Measurements from ENCODE around the gene WDR43.

GRCh38 chr2:28970464-28971160 lies 76.1 kb downstream of the WDR43 start:
- TF ChIP-seq FOXA1 (IDR thresholded peaks at IDR 0.05) (no peak), SP1 (IDR thresholded peaks at IDR 0.05) (no peak), TARDBP (IDR thresholded peaks at IDR 0.05) (no peak), FOXM1 (IDR thresholded peaks at IDR 0.05; ENCODE audit: borderline replicate concordance) (no peak), CTBP1 (IDR thresholded peaks at IDR 0.05; ENCODE audit: borderline replicate concordance) (no peak), NFRKB (IDR thresholded peaks at IDR 0.05) (no peak), FOXK2 (IDR thresholded peaks at IDR 0.05) (no peak), SUZ12 (IDR thresholded peaks at IDR 0.05) (no peak), ARNT (IDR thresholded peaks at IDR 0.05) (no peak), ZNF384 (IDR thresholded peaks at IDR 0.05) (no peak)
